Activated T-helper 17 cell treated with anti-CD3 and anti-CD28 coated beads, Interleukin-2, amount 50 U/mL, for 72 hours (primary cell): ENCODE measurements around the gene SNAI3. TPM values are rescaled to one million over a fixed set of nuclear protein-coding genes. Genes with fewer than 3 reads are reported as not detected.

Experiments
- ATAC-seq: fragments of 150-1000 bp; cut with Tn5 transposase; replicated peaks from 2 replicates; pipeline ENCODE4 v1.10.0; 2021; ENCODE audit warnings: mild to moderate bottlenecking, moderate library complexity
- H3K27ac Mint-ChIP-seq: one replicate; pipeline ENCODE4 v1.8.0; 2022; ENCODE audit warnings: mixed read lengths
- H3K27me3 Mint-ChIP-seq: one replicate; pipeline ENCODE4 v1.8.0; 2022; ENCODE audit warnings: mixed read lengths
- H3K36me3 Mint-ChIP-seq: one replicate; pipeline ENCODE4 v1.8.0; 2022; ENCODE audit warnings: low read depth, mild to moderate bottlenecking, mixed read lengths
- H3K4me1 Mint-ChIP-seq: one replicate; pipeline ENCODE4 v1.8.0; 2022; ENCODE audit warnings: mixed read lengths
- H3K4me3 Mint-ChIP-seq: one replicate; pipeline ENCODE4 v1.8.0; 2022; ENCODE audit warnings: mild to moderate bottlenecking, mixed read lengths
- H3K9me3 Mint-ChIP-seq: one replicate; pipeline ENCODE4 v1.8.0; 2022; ENCODE audit warnings: mixed read lengths
- total RNA-seq, 2 donors: library from RNA; stranded (reverse); gene quantifications; one replicate each; pipeline ENCODE4 v1.2.3, GENCODE V29; 2022

The SNAI3 gene
- total RNA-seq, 2 donors from 2014 or later = 5.9 to 6.7 TPM

DNA sequence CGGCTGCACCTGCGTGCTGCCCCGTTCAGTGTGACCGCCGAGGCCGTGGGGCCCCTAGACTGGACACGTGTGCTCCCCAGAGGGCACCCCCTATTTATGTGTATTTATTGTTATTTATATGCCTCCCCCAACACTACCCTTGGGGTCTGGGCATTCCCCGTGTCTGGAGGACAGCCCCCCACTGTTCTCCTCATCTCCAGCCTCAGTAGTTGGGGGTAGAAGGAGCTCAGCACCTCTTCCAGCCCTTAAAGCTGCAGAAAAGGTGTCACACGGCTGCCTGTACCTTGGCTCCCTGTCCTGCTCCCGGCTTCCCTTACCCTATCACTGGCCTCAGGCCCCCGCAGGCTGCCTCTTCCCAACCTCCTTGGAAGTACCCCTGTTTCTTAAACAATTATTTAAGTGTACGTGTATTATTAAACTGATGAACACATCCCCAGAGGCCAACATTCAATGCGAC lies 46.2 kb downstream of the SNAI3 start:
- Mint-ChIP-seq H3K4me1 (peaks cover 14% of the 10 kb centered on the region), H3K4me3 (peak overlapping the region; percentile 29), H3K27me3 (peaks cover 12% of the 10 kb centered on the region), H3K27ac (peak overlapping the region; percentile 83), H3K36me3 (peaks cover 23% of the 10 kb centered on the region), H3K9me3 (no peaks in the 10 kb centered on the region)
- ATAC-seq = no peak

DNA sequence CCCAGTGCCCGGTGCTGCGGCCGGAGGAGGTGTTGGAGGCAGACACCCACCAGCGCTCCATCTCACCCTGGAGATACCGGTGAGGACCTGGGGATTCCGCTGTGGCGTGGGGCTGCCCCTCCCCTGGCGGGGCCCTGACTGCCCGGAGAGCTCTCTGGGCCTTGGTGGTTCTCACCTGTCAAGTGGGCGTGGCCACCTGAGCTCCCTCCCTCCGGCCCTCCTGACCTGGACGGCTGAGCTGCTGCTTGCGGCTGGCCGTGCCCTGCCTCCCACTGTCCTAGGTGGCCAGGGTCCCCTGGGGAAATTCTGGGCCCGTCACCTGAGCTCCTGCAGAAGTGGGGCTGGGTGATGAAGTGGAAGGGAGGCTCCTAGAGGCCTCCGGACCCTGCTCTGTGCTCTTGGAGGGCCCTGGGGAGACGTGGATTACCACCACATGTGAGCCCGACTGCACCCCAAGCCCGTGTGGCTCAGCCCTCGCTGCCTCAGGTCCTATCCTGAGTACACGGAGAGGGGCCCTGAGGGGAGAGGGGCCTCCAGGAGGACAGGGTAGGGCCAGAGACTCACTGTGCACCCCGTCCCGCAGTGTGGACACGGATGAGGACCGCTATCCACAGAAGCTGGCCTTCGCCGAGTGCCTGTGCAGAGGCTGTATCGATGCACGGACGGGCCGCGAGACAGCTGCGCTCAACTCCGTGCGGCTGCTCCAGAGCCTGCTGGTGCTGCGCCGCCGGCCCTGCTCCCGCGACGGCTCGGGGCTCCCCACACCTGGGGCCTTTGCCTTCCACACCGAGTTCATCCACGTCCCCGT lies 46.9 kb downstream of the SNAI3 start:
- Mint-ChIP-seq H3K36me3 (peaks cover 17% of the 10 kb centered on the region), H3K4me3 (no peak overlapping the region), H3K4me1 (peaks cover 14% of the 10 kb centered on the region), H3K27ac (no peak overlapping the region), H3K9me3 (no peaks in the 10 kb centered on the region), H3K27me3 (peaks cover 12% of the 10 kb centered on the region)
- no peak for ATAC-seq

GRCh38 chr16:88638323-88639230 lies 47.7 kb downstream of the SNAI3 start, which contains the start of gene IL17C:
TSS of gene IL17C (plus strand) at chr16:88638572. CDS start at chr16:88638642, 70 bp downstream.
- Mint-ChIP-seq H3K4me3 (peak within 1 kb of the TSS; percentile 22), H3K36me3 (peaks cover 9% of the 10 kb centered on the region), H3K27me3 (peaks cover 12% of the 10 kb centered on the region), H3K4me1 (peaks cover 14% of the 10 kb centered on the region), H3K27ac (no peak within 1 kb of the TSS), H3K9me3 (no peaks in the 10 kb centered on the region)
- no peak for ATAC-seq

DNA sequence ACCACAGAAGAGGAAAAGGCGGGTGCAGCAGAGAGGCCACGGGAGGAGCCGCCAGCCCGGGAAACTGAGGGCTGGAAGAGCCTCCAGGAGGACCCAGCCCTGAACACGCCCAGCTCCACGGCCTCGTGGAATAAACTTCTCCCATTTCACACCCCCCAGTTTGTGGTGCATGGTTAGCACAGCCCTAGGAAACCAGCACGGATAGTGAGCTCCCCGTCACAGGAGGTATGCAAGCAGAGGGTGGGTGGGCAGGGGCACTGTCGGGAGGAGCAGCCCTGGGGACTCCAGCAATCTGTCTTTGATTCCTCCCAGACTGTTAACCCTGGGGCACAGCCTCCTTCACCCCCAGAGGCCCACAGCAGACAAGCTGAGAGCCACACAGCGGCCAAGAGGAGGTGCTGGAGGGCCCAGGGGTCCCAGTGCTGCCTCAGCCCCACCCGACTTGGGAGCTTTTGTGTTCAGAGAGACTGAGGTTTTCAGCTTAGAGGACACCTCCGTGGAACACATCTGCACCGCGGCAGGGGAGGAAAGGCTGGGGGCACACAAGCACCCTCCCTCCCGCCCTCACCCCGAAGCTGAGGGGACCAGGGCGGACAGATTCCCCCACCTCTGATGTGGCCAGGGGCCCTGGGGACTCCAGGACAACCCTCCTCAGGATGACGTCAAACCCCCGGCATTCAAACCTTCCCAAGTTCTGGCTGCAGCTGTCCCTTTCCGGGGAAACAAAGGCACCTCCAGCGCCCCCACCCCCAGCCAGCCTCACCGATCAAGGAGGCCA lies 49.6 kb downstream of the SNAI3 start:
- H3K36me3 Mint-ChIP-seq = peaks cover 17% of the 10 kb centered on the region
- peaks cover 12% of the 10 kb centered on the region for H3K27me3 Mint-ChIP-seq
- no peak for ATAC-seq
- no peaks in the 10 kb centered on the region for H3K9me3 Mint-ChIP-seq
- H3K4me1 Mint-ChIP-seq = peaks cover 14% of the 10 kb centered on the region
- H3K4me3 Mint-ChIP-seq = peak overlapping the region; percentile 22
- no peak overlapping the region for H3K27ac Mint-ChIP-seq

DNA sequence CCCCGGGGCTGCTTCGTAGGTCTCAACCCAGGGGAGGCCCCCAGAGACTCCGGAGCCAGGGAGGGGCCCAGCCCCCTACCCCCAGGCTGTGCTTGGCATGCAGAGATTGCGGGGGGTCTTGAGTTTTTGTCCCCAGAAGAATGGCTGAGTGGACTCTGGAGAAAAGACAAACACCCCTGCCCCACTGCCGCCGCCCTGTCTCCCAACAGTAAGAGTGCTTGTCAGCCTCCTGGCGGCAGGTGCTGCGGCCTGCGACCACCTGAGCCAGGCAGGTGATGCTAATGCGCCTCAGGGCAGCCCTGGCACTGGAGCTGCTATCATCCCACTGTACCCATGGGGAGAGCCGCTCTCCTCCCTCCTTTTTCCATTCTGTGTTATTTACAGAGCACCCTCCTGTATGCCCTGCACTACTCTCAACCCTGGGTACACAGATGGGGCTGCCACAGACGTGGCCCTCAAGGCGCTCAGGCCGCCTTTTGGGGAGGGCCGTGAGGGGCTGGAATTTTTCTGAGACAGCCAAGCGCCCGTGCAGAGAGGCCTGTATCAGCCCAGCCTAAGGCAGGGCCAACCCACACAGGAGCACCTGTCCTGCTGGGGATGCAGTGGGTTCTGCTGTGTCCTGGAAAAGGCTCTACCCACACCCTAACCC lies 50.5 kb downstream of the SNAI3 start:
- Mint-ChIP-seq H3K4me1 (peaks cover 14% of the 10 kb centered on the region), H3K9me3 (no peaks in the 10 kb centered on the region), H3K27ac (no peak overlapping the region), H3K27me3 (peaks cover 12% of the 10 kb centered on the region), H3K36me3 (peaks cover 26% of the 10 kb centered on the region), H3K4me3 (peak overlapping the region; percentile 67)
- no peak for ATAC-seq

GRCh38 chr16:88634994-88635670 lies 51.2 kb downstream of the SNAI3 start:
- H3K4me1 Mint-ChIP-seq = peaks cover 12% of the 10 kb centered on the region
- peaks cover 30% of the 10 kb centered on the region for H3K36me3 Mint-ChIP-seq
- H3K27me3 Mint-ChIP-seq = peaks cover 8% of the 10 kb centered on the region
- no peaks in the 10 kb centered on the region for H3K9me3 Mint-ChIP-seq
- H3K4me3 Mint-ChIP-seq = peak overlapping the region; percentile 67
- no peak for ATAC-seq
- peak overlapping the region; percentile 33 for H3K27ac Mint-ChIP-seq

GRCh38 chr16:88634141-88634993 lies 51.9 kb downstream of the SNAI3 start:
- Mint-ChIP-seq H3K27ac (no peak overlapping the region), H3K9me3 (no peaks in the 10 kb centered on the region), H3K4me1 (peaks cover 10% of the 10 kb centered on the region), H3K4me3 (peak overlapping the region; percentile 67), H3K27me3 (peaks cover 6% of the 10 kb centered on the region), H3K36me3 (peaks cover 38% of the 10 kb centered on the region)
- peak; percentile 61 for ATAC-seq

DNA sequence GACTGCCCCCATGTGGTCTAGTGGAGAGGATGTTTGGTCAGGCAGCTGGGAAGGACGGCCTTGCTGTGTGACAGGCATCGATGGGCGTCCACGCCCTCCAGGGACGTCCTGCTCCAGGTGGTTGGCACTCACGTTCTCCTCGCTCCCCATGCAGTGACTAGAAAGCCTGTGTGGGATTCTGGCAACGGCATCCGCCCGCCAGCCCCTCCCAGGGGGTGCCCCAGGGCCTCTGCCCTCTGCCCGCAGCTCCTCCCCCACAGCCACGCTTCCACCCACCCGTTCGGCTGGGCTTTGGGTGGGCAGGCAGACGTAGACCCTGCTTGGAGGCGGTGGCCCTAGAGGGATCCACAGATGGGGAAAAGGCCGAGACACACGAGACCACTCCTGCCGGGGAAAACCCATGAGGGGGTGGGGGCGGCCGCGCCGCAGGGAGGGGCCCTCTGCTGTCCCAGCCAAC lies 52.6 kb downstream of the SNAI3 start:
- peak; percentile 70 for ATAC-seq
- H3K4me3 Mint-ChIP-seq = peak overlapping the region; percentile 67
- H3K27me3 Mint-ChIP-seq = peaks cover 6% of the 10 kb centered on the region
- peaks cover 45% of the 10 kb centered on the region for H3K36me3 Mint-ChIP-seq
- no peaks in the 10 kb centered on the region for H3K9me3 Mint-ChIP-seq
- H3K4me1 Mint-ChIP-seq = peaks cover 10% of the 10 kb centered on the region
- peak overlapping the region; percentile 65 for H3K27ac Mint-ChIP-seq

DNA sequence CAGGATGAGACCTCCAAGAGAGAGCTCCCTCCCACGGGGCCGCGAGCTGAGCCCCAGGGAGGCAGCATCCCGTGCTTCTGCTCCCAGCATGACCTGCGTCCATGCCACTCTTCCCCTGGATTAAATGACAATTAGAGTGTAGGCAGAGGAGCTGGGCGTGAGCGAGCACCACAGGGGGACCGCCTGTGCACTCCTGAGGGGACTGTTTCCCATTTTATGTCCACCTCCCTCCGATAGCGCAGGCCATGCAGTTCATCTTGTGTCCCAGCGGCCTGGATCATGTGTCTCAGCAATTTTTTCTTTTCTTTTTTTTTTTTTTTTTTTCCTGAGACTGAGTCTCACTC lies 53.7 kb downstream of the SNAI3 start:
- Mint-ChIP-seq H3K4me3 (no peak overlapping the region), H3K27me3 (peaks cover 3% of the 10 kb centered on the region), H3K4me1 (peaks cover 7% of the 10 kb centered on the region), H3K36me3 (peaks cover 53% of the 10 kb centered on the region), H3K27ac (no peak overlapping the region), H3K9me3 (no peaks in the 10 kb centered on the region)
- ATAC-seq = no peak

DNA sequence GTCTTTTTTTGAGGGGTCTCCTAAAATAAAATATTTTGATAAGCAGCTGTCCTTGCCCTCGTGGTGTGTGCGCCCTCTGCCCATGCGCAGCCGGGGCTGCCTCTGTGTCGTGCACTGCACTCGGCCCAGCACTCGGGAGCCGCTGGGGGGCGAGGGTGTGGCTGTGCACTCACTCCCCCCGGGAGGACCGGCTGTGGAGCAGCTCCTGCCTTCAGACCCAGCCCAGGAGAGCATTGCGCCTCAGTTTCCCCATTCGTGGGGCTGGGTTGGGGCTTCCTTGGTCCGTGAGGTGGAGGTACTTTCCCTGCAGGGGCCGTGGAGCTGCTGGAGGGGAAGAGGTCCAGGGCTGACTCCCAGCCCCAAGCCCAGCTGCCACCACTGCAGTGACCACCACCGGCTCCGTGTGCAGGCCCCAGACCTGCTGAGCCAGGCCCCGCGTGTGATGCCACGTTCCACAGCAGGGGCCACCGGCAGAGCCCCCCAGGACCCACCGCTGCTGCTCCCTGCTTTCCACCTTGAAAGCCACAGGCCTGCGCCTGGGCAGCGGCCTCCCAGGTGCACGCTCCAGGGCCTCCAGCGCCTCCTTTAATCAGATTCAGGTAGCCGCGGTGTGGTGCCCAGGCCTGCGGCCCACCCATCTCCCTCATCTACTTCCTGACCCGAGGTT lies 54.3 kb downstream of the SNAI3 start:
- Mint-ChIP-seq H3K9me3 (no peaks in the 10 kb centered on the region), H3K36me3 (peaks cover 58% of the 10 kb centered on the region), H3K27ac (no peak overlapping the region), H3K27me3 (peaks cover 3% of the 10 kb centered on the region), H3K4me3 (no peak overlapping the region), H3K4me1 (peaks cover 5% of the 10 kb centered on the region)
- ATAC-seq = no peak

GRCh38 chr16:88631384-88631783 lies 54.9 kb downstream of the SNAI3 start:
- Mint-ChIP-seq H3K9me3 (no peaks in the 10 kb centered on the region), H3K4me3 (no peak overlapping the region), H3K27ac (no peak overlapping the region), H3K36me3 (peaks cover 65% of the 10 kb centered on the region), H3K27me3 (peaks cover 3% of the 10 kb centered on the region), H3K4me1 (peaks cover 5% of the 10 kb centered on the region)
- ATAC-seq = no peak

- Mint-ChIP-seq H3K9me3 (no peaks in the 10 kb centered on the region), H3K4me3 (no peak overlapping the region), H3K27me3 (peaks cover 1% of the 10 kb centered on the region), H3K36me3 (peaks cover 69% of the 10 kb centered on the region), H3K4me1 (peaks cover 2% of the 10 kb centered on the region), H3K27ac (no peak overlapping the region)
- ATAC-seq = no peak
These were observed 55.4 kb downstream of the SNAI3 start for GRCh38 chr16:88630941-88631340.
